ENCODE data around the gene FOXK1.
A peak's percentile ranks its signal among the peaks of the same experiment; 100 is the strongest.
"Not testable (repeated sequence)": the region's sequence is repeated elsewhere in the genome, so short reads cannot be mapped to it uniquely, and the experiment has no call there.

FOXK1 gene

DNA sequence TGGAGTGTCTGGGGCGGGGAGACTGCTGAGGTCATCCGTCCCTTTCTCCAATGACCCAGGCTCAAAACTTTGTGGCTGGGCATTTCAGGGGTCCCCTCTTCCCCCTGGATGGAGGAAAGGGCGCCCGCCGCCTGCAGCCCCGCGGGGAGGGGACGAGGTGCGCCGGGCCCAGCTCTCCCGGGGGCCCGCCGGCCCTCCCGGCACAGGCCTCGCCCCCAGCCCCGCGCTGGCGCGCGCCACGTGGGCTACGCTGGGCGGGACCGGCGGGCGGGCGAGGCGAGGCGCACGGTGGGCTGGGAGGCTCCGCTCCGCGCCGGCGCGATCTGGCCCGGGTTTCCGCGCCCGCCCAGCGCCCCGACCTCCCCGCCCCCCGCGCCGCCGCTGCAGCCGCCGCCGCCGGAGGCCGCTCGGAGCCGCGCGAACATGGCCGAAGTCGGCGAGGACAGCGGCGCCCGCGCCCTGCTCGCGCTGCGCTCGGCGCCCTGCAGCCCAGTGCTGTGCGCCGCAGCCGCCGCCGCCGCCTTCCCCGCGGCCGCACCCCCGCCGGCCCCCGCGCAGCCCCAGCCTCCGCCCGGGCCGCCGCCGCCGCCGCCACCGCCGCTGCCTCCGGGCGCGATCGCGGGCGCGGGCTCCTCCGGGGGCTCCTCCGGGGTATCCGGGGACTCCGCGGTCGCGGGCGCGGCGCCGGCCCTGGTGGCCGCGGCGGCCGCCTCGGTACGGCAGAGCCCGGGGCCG is at the start of gene FOXK1:
TSS of gene FOXK1 (plus strand) at position 410 of the 735 bp plus-strand sequence. CDS start at position 424, 14 bp downstream.
- DNase-seq: peak; percentile 56

DNA sequence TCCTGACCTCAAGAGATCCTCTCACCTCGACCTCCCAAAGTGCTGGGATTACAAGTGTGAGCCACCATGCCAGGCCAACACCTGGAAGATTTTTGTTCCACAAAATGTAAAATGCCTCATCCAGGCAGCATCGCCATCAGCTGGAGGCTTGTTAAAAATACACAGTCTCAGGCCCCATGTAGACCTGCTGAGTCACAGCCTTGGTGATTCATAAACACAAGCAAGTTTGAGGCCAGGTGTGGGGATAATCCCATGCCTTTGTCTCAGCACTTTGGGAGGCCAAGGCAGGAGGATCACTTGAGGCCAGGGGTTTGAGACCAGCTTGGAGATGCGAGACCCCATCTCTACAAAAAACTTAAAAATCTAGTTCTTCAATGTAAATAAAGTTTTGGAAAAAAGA is 49.1 kb upstream of the FOXK1 start:
- DNase-seq: no peak

DNA sequence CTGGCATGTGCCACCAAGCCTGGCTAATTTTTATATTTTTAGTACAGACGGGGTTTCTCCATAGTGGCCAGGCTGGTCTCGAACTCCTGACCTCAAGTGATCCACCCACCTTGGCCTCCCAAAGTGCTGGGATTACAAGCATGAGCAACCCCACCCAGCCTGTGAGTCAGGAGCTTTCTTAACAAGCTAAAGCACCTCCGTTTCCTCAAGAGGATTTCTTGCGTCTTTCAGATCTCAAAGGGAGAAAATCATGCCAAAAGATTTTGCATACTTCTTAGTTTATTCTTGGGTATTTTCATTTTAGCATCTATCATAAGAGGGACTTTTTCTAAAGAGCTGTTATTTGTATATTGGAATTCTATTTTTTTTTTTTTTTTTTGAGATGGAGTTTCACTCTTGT is 47.9 kb upstream of the FOXK1 start:
- DNase-seq: no peak

DNA sequence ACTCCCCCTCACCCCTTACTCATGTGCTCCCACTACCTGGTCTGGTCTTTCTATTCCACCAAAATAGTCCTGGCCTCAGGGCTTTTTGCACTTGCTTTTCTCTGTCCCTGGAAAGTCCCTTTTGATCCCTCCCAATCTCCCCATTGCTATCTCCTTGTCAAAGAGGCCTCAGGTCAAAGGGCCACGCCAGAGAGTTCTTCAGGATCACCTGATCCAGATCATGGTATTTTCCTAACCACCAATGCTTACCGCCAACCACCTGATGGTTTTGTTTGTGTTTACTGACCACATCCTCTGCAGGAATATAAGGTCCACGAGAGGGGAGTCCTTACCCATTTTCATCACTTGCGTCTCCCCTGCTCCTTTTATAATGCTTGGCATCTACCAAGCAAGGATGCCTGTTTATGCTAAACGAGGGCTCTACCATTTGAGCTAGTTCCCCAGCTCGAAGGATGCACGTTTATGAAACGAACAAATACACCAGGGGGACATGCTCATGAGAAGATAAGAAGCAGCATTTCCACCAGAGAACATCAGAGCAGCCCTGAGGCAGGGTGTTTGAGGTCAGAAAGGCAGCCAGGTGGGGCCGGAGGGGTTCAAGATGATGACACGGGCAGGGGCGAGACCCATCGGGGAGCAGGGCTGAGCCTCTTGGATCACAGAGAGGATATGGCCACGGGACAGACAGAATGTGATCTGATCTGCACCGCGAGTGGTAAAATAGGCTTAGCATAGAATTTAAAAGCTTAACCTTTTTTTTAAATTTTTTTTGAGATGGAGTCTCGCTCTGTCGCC is 43.1 kb upstream of the FOXK1 start:
- DNase-seq: no peak

DNA sequence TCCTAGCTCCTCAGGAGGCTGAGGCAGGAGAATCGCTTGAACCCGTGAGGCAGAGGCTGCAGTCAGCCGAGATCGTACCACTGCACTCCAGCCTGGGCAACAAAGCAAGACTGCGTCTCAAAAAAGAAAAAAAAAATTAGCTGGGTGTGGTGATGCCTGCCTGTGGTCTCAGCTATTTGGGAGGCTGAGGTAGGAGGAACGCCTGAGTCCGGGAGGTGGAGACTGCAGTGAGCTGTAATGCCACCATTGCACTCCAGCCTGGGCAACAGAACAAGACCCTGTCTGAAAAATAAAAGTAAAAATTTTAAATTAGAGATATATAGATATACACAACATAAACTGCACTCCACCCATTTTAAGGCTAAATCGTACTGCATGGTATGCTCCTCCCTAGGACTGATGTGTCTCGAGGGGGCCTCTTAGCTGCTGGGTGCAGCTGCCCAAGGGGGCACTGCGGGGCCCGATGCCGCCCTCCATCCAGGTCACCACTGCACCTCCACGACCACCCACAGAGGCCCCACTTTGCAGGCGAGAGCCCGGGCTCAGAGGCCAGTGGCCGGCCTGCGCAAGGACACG is 40.9 kb upstream of the FOXK1 start:
- no peak for DNase-seq

DNA sequence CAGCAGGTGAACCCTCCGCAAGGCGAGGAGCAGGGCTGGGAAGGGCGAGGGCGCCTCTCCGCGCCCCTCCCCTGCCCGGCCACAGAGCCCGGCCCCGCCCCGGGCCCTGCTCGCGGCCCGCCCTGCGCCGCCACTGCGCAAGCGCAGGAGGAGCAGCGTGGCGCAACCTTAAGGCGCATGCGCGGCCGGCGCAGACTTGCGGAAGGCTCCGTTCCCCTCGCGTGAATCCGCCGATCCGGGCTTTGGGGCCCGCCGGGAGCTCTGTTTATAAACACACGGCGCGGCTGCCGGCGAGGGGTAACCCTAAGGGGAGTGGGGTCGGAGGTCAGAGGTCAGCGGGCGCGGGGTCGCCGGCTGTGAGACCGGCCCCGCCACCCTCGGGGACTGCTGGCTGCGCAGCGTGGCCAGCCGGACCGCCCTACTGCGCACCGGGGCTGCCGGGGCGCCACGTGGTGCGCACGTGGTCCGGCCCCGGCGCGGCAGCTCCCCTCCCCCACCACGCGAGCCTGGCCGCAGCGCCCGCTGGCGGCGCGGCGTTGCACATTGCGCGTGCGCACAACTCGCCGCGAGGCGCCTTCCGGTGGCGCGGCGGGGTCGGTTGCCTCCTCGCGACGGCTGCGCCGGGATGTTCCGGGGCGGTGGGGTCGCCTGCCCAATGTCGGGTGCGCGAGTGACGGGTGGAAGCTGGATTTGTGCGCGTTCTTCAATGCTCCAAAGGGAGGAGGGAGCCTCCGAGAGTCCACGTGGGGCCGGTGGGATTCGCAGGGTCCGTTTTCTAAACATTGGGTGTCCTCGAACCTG is 40.2 kb upstream of the FOXK1 start:
- peak; percentile 85 for DNase-seq

DNA sequence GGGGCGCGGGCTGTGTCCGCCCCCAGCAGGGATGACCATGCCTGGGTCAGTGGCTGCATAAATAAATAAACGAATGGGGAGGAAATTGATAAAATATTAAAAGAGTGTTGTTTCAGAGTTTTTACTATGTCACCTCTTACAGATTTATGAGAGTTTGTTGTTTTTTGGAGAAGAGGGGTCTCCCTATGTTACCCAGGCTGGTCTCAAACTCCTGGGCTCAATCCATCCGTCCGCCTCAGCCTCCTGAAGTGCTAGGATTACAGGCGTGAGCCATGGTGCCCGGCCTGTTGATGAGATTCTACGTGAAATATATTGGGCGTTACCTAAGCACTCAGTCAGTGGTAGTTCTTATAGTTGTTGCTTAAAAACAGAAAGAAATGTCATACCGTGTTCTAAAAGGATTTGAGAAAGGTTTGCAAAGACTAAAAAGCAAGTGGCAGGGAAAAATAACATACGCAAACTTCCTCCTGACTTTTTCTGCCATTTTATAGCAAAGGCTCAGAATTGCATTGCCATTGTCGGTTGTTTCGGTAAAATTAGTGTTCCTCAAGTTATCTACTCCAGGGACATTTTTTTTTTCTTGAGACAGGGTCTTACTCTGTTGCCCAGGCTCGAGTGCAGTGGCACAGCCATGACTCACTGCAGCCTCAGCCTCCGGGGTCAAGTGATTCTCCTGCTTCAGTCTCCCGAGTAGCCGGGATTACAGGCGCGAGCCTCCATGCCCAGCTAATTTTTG is 39.5 kb upstream of the FOXK1 start:
- DNase-seq: no peak

DNA sequence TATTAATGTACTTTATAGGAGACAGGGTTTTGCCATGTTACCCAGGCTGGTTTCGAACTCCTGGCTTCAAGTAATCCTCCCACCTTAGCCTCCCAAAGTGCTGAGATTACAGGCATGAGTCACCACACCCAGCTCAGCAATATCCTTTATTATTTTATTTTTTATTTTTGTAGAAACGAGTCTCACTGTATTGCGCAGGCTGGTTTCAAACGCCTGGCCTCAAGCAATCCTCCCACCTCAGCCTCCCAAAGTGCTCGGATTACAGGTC is 39.0 kb upstream of the FOXK1 start:
- not testable (repeated sequence) for DNase-seq

DNA sequence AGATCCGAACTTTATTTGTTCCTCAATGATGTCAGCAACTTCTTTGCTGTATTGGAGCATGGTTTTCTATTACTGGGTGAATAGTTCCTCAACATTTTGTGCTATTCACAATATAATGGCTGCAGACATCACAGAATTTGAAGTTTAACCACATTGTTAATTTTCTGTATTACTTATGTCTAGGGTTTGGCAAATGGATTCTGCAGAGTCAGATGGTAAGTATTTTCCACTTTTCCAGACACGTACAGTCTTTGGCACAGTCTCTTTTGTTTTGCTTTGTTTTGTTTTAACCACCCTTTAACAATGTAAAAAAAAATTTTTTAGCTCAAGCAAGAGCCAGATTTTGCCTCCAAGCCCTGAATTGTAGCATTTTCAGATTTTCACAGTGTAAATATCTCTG is 36.8 kb upstream of the FOXK1 start:
- no peak for DNase-seq

DNA sequence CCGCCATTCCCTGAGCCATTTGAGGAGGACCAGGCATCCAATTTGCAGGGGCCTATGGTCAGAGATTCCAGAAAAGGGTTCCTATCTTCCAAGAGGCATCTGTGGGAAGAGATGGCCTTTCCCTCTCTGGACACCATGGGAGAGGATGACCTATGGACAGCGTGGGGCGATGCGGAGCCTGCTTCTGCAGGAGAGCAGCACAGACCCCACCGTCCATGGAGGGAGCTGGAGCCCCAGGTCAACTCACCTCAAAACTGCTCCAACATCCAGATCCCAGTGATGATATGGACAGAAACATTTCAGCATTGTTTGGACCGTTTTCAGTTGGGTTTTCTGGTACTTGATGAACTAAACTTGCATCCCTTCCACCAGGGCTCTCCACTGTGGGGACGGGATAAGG is 34.0 kb upstream of the FOXK1 start:
- DNase-seq: no peak

DNA sequence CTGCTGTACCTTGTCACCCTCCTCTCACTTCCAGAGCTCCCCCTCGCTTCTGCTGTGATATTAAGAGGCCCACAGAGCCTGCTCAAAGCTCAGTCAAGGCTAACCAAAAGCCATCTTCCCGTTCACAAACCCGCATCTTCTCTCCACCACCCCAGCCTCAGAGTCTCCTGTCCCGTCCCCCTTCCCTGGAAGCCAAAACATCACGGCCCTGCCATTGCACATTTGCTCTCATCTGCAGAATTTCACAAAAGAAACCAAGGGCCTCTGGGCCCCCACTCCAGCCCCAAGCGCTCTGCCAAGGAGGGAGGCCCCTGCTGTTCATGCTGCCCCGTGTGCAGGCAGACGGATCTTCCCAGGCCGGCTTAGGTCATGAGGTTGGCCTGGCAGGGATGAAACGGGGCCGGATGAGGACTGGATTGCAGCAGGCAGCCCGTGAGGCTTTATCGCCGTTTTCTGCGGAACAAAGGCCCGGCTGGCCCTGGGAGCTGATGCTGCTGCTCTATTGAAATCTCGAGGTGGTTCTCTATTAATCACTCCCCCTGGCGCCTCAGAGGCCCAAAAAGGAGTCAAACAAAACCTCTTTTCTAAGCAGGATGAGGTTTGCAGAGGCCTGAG is 31.6 kb upstream of the FOXK1 start:
- DNase-seq: no peak

DNA sequence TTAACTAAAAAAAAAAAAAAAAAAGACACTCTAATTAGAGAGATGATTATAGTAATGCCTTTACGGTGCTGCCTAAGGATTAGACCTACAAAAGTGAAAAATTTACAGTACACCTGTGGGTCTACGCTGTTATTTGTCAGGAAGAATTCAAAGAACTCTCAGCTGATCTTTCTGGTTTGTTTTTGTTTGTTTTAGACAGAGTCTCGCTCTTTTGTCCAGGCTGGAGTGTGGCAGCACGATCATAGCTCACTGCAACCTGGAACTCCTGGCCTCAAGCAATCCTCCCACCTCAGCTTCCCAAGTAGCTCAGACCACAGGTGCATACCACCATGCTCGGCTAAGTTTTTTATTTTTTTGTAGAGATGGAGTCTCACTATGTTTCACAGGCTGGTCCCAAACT is 28.3 kb upstream of the FOXK1 start:
- no peak for DNase-seq

DNA sequence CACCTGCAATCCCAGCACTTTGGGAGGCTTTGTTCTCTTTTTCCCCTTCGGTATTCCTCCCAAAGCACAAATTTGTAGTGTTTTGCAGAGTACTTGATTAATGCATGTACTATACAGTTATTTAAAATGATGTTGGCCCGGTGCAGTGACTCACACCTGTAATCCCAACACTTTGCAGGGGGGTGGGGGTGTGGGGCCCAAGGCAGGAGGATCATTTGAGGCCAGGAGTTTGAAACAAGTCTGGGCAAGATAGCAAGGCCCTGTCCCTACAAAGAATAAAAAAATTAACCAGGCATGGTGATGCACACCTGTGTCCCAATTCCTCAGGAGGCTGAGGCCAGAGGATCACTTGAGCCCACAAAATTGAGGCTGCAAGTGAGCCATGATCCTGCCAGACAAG is 26.8 kb upstream of the FOXK1 start:
- DNase-seq: no peak

DNA sequence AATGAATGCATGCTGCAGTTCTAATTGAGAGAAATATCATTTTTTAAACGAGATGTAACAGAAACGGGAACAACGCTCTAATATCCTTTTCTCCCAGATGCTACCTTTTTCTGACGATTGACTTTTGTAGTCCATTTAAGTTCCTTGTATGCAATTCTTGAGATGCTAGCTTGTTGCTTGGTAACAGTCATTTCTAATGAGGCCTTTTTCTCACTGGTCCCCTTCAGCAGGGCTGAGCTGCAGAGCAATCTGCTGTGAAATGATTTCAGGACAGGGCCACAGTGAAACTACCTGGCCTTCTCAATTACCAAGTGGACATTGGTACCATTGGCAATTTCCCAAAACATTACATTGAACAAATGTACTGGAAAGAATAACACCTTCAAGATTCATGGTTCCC is 26.2 kb upstream of the FOXK1 start:
- DNase-seq: no peak

DNA sequence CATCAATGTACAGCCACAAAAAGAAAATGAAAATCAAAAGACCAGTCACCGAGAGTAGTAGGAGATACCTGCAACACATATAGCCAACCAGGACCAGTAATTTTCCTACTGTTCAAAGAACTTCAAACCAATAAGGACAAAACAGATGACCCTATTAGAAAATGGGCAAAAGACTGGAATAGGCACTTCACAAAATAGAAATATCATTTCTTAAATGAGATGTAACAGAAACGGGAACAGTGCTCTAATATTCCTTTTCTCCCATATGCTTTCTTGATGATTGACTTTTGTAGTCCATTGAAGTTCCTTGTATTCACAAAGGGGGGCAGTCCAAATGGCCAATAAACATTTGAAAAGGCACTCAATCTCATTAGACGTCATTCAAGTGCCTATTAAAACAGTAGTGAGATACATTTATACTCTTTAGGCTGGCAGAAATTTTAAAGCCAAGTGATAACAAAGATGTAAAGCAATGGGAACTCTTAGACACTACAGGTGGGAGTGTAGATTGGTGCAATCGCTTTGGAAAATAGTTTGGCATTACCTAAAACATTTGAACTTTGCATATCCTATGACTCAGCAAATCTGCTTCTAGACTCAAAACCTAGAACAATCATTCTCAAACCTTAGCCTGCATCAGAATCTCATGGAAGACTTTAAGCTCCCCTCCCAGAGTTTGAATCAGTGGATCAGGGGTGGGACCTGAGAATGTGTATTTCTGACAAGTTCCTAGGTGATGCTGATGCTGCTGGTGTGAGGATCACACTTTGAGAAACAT is 24.3 kb upstream of the FOXK1 start:
- no peak for DNase-seq

DNA sequence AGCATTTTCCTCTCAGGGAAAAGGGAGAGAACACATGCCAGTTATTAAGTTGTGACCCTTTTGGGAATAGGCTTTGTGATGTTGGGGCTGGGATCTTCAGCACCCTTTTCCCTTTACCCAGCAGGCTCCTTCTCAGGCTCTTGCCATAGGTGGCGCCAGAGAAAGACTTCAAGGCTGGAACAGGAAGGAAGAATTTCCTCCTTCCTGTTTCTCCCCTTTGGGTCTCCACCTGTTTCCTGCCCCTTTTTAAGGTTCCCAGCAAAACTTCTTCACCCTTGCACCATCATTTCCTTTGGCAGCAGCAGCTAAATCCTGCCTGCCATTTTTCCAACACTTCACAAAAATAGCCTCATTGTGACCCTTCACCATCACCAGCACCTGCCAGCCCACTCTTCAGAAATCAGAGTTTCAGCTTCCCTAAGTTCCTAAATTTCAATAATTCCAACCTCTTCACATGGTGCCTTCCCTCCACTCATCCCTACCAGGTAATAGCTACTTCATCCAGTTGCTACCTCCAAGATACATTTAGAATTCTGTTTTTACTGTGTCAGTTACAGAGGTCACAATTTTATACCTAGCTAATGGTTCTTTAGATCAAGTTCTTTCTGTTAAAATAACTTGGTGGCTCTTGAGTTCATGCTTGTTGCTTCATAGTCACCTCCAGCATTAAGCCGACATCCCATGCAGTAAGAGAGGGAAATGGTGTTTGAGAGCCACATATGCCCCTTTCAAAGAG is 22.4 kb upstream of the FOXK1 start:
- no peak for DNase-seq

DNA sequence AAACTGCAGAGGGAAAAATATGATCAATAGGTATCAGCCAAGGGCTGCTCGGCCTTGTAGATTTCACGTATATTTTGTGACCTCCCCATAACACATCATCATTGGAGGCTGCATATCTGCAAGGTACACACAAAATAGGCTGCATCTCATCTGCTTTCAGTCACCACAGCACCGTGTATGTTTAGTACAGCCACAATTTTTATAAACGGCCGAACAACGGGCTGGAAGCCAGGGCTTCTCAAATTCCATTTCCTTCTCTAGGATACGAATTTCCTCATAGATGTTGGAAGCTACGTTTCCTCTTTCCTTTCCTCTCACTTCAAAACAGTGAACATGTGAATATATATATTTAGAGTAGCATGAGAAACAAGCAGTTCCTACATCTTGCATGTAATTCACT is 20.2 kb upstream of the FOXK1 start:
- DNase-seq: no peak

DNA sequence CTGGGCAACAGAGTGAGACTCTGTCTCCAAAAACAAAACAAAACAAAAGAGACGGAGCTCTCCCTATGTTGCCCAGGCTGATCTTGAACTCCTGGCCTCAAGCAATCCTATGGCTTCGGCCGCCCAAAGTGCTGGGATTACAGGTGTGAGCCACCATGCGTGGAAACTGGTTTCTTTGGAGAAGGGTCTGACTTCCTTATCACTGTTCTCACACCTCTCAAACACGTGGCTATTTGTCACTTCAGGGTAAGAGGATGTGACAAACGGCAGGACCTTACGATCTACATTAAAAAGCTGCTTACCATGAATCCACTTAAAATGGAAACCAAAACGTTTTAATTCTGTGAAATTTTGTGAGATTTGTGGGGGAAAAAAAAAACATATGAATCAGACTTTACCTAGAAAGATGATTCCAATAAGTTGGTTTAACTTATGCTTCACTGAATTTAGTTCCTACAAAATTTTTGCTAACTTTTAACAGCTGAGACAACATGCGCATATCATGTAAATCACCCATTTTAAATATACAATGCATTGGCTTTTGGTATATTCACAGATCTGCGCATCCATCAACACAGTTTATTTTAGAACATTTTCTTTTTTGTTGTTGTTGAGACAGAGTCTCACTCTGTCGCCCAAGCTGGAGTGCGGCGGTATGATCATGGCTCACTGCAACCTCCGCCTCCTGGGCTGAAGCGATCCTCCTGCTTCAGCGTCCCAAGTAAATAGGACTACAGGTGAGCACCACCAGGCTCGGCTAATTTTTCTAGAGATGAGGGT is 18.7 kb upstream of the FOXK1 start:
- DNase-seq: no peak

DNA sequence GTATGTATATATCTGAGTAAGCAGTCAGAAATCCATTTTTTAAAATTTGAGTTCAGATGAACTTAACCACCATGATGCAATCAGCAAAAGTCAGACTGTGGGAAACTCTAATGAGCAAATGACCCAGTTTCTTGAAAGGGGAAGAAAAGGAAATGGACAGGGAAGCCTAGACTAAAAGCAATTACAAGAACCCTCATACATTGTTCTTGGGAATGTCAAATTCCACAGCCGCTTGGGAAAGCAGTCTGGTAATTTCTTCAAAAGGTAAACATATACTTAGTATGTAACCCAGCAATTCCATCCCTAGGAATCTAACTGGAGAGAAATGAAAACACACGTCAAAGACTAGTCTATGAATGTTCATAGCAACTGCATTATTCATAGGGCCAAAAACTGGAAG is 16.4 kb upstream of the FOXK1 start:
- DNase-seq: no peak
